Neuronal stem cell (in vitro differentiated cells): Measurements from ENCODE around the gene IQCM.
"Not testable (repeated sequence)": the region's sequence is repeated elsewhere in the genome, so short reads cannot be mapped to it uniquely, and the experiment has no call there.

Source experiments
- DNase-seq: peaks from one replicate; pipeline ENCODE4 v3.0.0-alpha.2; 2013; ENCODE audit warnings: low spot score
- H2AFZ ChIP-seq: one replicate; pipeline ENCODE4 v1.6.1; 2013; ENCODE audit warnings: mild to moderate bottlenecking, low read length, inconsistent platforms
- H2AK5ac ChIP-seq: 2 replicates; pipeline ENCODE4 v1.6.1; 2013; ENCODE audit warnings: low read depth, mild to moderate bottlenecking, inconsistent platforms, low read length, moderate library complexity, mixed read lengths
- H2BK120ac ChIP-seq: 2 replicates; pipeline ENCODE4 v1.6.1; 2013; ENCODE audit warnings: low read depth, mild to moderate bottlenecking, inconsistent platforms, low read length, moderate library complexity, mixed read lengths
- H2BK12ac ChIP-seq: one replicate; pipeline ENCODE4 v1.6.1; 2013; ENCODE audit warnings: low read length, inconsistent platforms
- H2BK15ac ChIP-seq: 2 replicates; pipeline ENCODE4 v1.6.1; 2013; ENCODE audit warnings: mild to moderate bottlenecking, low read length, inconsistent platforms, mixed read lengths
- H2BK5ac ChIP-seq: one replicate; pipeline ENCODE4 v1.6.1; 2013; ENCODE audit warnings: inconsistent platforms, mild to moderate bottlenecking, low read length, moderate library complexity
- H3K14ac ChIP-seq: one replicate; pipeline ENCODE4 v1.6.1; 2013; ENCODE audit warnings: low read length, inconsistent platforms
- H3K18ac ChIP-seq: 2 replicates; pipeline ENCODE4 v1.6.1; 2013; ENCODE audit warnings: low read length, inconsistent platforms
- H3K23ac ChIP-seq: 2 replicates; pipeline ENCODE4 v1.6.1; 2013; ENCODE audit warnings: low read depth, mild to moderate bottlenecking, mixed read lengths, low read length, inconsistent platforms; ENCODE audit not compliant: poor library complexity
- H3K27ac ChIP-seq: replicated peaks from 3 replicates; pipeline ENCODE4 v1.5.1; 2013; ENCODE audit warnings: low read length, inconsistent platforms
- H3K27me3 ChIP-seq, 3 experiments: 2 replicates each; pipeline ENCODE4 v1.6.1; 2013; ENCODE audit warnings: low read length in 3 of 3, mild to moderate bottlenecking in 2 of 3, inconsistent platforms in 1 of 3, low read depth in 1 of 3, mixed read lengths in 1 of 3, moderate library complexity in 1 of 3; ENCODE audit not compliant: control insufficient read depth in 3 of 3, insufficient read depth in 3 of 3
- H3K36me3 ChIP-seq, 2 donors: replicated peaks in 1 of 2; 2 replicates each; pipeline ENCODE4 v1.6.1; 2013; ENCODE audit warnings: low read length in 2 of 2; ENCODE audit not compliant: control insufficient read depth in 2 of 2, insufficient read depth in 2 of 2
- H3K4ac ChIP-seq: 2 replicates; pipeline ENCODE4 v1.6.1; 2013; ENCODE audit warnings: inconsistent platforms, mild to moderate bottlenecking, low read length, moderate library complexity
- H3K4me1 ChIP-seq, 2 donors: 1 replicate in 1 of 2; 2 replicates in 1 of 2; pipeline ENCODE4 v1.6.1; 2013; ENCODE audit warnings: low read length in 2 of 2, low read depth in 1 of 2; ENCODE audit not compliant: control insufficient read depth in 2 of 2, insufficient read depth in 1 of 2
- H3K4me2 ChIP-seq: one replicate; pipeline ENCODE4 v1.6.1; 2013; ENCODE audit warnings: mild to moderate bottlenecking, low read length, inconsistent platforms; ENCODE audit not compliant: insufficient read depth, poor library complexity, severe bottlenecking
- H3K4me3 ChIP-seq, 2 donors: 2 replicates each; pipeline ENCODE4 v1.5.1; 2013; ENCODE audit warnings: low read length in 2 of 2, mild to moderate bottlenecking in 2 of 2, inconsistent platforms in 1 of 2, moderate library complexity in 1 of 2
- H3K79me1 ChIP-seq: one replicate; pipeline ENCODE4 v1.6.1; 2013; ENCODE audit warnings: low read depth, mild to moderate bottlenecking, inconsistent platforms, low read length, moderate library complexity
- H3K9ac ChIP-seq: one replicate; pipeline ENCODE4 v1.6.1; 2013; ENCODE audit warnings: mild to moderate bottlenecking, low read depth, low read length, inconsistent platforms; ENCODE audit not compliant: poor library complexity
- H3K9me3 ChIP-seq, 2 donors: replicated peaks in 1 of 2; 2 replicates each; pipeline versions ENCODE3 to v1.6.1; 2013; ENCODE audit warnings: low read length in 2 of 2, mild to moderate bottlenecking in 2 of 2, inconsistent platforms in 1 of 2, low read depth in 1 of 2, mixed read lengths in 1 of 2, moderate library complexity in 1 of 2; ENCODE audit not compliant: control insufficient read depth in 2 of 2, insufficient read depth in 1 of 2
- H4K8ac ChIP-seq: one replicate; pipeline ENCODE4 v1.6.1; 2013; ENCODE audit warnings: low read depth, mild to moderate bottlenecking, inconsistent platforms, low read length, moderate library complexity
- H4K91ac ChIP-seq: one replicate; pipeline ENCODE4 v1.6.1; 2013; ENCODE audit warnings: low read length, low read depth, mild to moderate bottlenecking, inconsistent platforms; ENCODE audit not compliant: poor library complexity
- WGBS, 2 donors: extraction: QIAGEN DNeasy Blood & Tissue Kit; methylation state at CpG; one replicate each; pipeline ENCODE4 v1.1.7; 2013; ENCODE audit warnings: missing lambda C conversion rate in 2 of 2, mixed read lengths in 1 of 2; ENCODE audit not compliant: insufficient read length in 2 of 2, insufficient replicate concordance in 1 of 2; ENCODE audit errors: extremely low coverage in 2 of 2; 5-methylcytosine and 5-hydroxymethylcytosine counted together

Gene IQCM

DNA sequence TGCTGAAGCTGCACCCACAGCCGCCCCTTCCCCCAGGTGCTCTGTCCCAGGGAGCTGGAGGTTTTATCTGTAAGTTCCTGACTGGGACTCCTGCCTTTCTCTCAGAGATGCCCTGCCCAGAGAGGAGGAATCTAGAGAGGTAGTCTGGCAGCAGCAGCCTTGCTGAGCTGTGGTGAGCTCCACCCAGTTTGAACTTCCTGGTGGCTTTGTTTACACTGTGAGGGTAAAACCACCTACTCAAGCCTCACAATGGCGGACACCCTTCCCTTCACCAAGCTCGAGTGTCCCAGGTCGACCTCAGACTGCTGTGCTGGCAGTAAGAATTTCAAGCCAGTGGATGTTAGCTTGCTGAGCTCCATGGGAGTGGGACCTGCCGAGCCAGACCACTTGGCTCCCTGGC, 474.5 kb downstream of the IQCM start:
- not testable (repeated sequence) for H3K9me3 ChIP-seq, DNase-seq, H3K27me3 ChIP-seq, H3K14ac ChIP-seq, H3K23ac ChIP-seq, H3K9ac ChIP-seq, H3K79me1 ChIP-seq, H3K36me3 ChIP-seq, H2BK12ac ChIP-seq, H2AFZ ChIP-seq, H2BK15ac ChIP-seq, H4K8ac ChIP-seq, H3K4me2 ChIP-seq, H3K4ac ChIP-seq, H2BK120ac ChIP-seq, H4K91ac ChIP-seq, H3K27ac ChIP-seq, H2AK5ac ChIP-seq, H3K18ac ChIP-seq, H3K4me1 ChIP-seq, H3K4me3 ChIP-seq, H2BK5ac ChIP-seq
- WGBS, 2 donors = no CpG with 5 or more reads among the region's 5 CpGs

- no peak overlapping the region for H2BK120ac ChIP-seq
- no peaks in the 10 kb centered on the region for H3K27me3 ChIP-seq
- H2BK15ac ChIP-seq = no peak overlapping the region
- no peak overlapping the region for H3K14ac ChIP-seq
- H4K8ac ChIP-seq = no peak overlapping the region
- H3K36me3 ChIP-seq = no peaks in the 10 kb centered on the region
- no peaks in the 10 kb centered on the region for H3K79me1 ChIP-seq
- H3K4me2 ChIP-seq = no peak overlapping the region
- H3K4me3 ChIP-seq = no peak overlapping the region
- H3K23ac ChIP-seq = no peak overlapping the region
- H2AK5ac ChIP-seq = no peak overlapping the region
- no peaks in the 10 kb centered on the region for H3K4me1 ChIP-seq
- no peak overlapping the region for H2BK12ac ChIP-seq
- DNase-seq = no peak
- no peak overlapping the region for H3K18ac ChIP-seq
- H2BK5ac ChIP-seq = no peak overlapping the region
- H2AFZ ChIP-seq = no peak overlapping the region
- H3K9ac ChIP-seq = no peak overlapping the region
- H3K9me3 ChIP-seq = no peaks in the 10 kb centered on the region
- whole genome bisulfite sequencing, 2 donors = no CpG with 5 or more reads among the region's 3 CpGs
- H4K91ac ChIP-seq = no peak overlapping the region
- H3K27ac ChIP-seq = no peak overlapping the region
- no peak overlapping the region for H3K4ac ChIP-seq
Observed at GRCh38 chr4:149328161-149328560, 487.5 kb downstream of the IQCM start.

DNA sequence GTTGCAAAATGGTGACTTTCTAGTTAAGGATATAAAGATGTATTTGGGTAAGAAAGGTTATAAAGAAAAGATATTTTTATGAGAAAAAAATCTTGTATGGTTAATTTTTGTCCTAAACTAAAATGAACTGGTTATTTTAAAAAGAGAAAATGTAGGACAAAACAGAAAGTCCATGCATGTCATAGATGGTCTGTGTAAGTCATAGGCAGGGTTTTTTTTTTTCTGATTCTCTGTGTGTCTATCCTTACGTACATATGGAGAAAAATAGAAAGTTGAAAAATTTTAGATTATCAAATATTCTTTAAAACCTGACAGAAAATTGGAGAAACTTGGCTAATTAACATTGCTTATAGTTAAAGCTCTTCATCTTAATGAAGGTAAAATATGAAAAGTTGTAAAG, 493.4 kb downstream of the IQCM start:
- H3K9ac ChIP-seq = no peak overlapping the region
- H3K23ac ChIP-seq = no peak overlapping the region
- H2AK5ac ChIP-seq = no peak overlapping the region
- no peak overlapping the region for H3K14ac ChIP-seq
- no peak for DNase-seq
- H4K91ac ChIP-seq = no peak overlapping the region
- H3K27me3 ChIP-seq = no peaks in the 10 kb centered on the region
- no peak overlapping the region for H2BK5ac ChIP-seq
- H3K36me3 ChIP-seq = no peaks in the 10 kb centered on the region
- H4K8ac ChIP-seq = no peak overlapping the region
- no peak overlapping the region for H2AFZ ChIP-seq
- no peak overlapping the region for H2BK120ac ChIP-seq
- H3K4me1 ChIP-seq = no peaks in the 10 kb centered on the region
- H3K18ac ChIP-seq = no peak overlapping the region
- WGBS, 2 donors = no CpG with 5 or more reads among the region's 1 CpG
- H2BK12ac ChIP-seq = no peak overlapping the region
- H3K4me3 ChIP-seq = no peak overlapping the region
- no peak overlapping the region for H2BK15ac ChIP-seq
- H3K4me2 ChIP-seq = no peak overlapping the region
- H3K79me1 ChIP-seq = no peaks in the 10 kb centered on the region
- H3K27ac ChIP-seq = no peak overlapping the region
- no peak overlapping the region for H3K4ac ChIP-seq
- peaks cover 0 to 4% of the 10 kb centered on the region in 2 donors for H3K9me3 ChIP-seq

GRCh38 chr4:149321438-149321837, 494.2 kb downstream of the IQCM start:
- H2AFZ ChIP-seq = no peak overlapping the region
- H4K91ac ChIP-seq = no peak overlapping the region
- H3K27me3 ChIP-seq = no peaks in the 10 kb centered on the region
- H2BK5ac ChIP-seq = no peak overlapping the region
- H3K14ac ChIP-seq = no peak overlapping the region
- no peak for DNase-seq
- no peak overlapping the region for H2BK120ac ChIP-seq
- peaks cover 0 to 4% of the 10 kb centered on the region in 2 donors for H3K9me3 ChIP-seq
- WGBS, 2 donors = no CpG with 5 or more reads among the region's 1 CpG
- no peak overlapping the region for H3K23ac ChIP-seq
- no peak overlapping the region for H4K8ac ChIP-seq
- H3K4me3 ChIP-seq = no peak overlapping the region
- H3K79me1 ChIP-seq = no peaks in the 10 kb centered on the region
- H3K4me1 ChIP-seq = no peaks in the 10 kb centered on the region
- no peak overlapping the region for H3K4ac ChIP-seq
- H3K27ac ChIP-seq = no peak overlapping the region
- no peak overlapping the region for H2BK12ac ChIP-seq
- no peak overlapping the region for H3K4me2 ChIP-seq
- H3K36me3 ChIP-seq = no peaks in the 10 kb centered on the region
- H2AK5ac ChIP-seq = no peak overlapping the region
- H2BK15ac ChIP-seq = no peak overlapping the region
- H3K18ac ChIP-seq = no peak overlapping the region
- H3K9ac ChIP-seq = no peak overlapping the region
